NCI-H1417 treated with DMSO at 0.1 percent for 48 hours (cell line): ENCODE data around the gene C10orf90.

Experiments used
- DNase-seq: peaks from one replicate; lab custom pipeline; 2025; lab: John Stamatoyannopoulos, UW

The C10orf90 gene

GRCh38 chr10:126674741-126675515 lies 4.4 kb upstream of the C10orf90 start:
- DNase-seq, result no peak

GRCh38 chr10:126673565-126673964 lies 3.1 kb upstream of the C10orf90 start:
- DNase-seq, result no peak

GRCh38 chr10:126671402-126671975 lies 996 bp upstream of the C10orf90 start:
- DNase-seq, result no peak

- DNase-seq, result no peak
Observed at GRCh38 chr10:126670895-126671261, 385 bp upstream of the C10orf90 start.

GRCh38 chr10:126669168-126669567 lies 1.3 kb downstream of the C10orf90 start:
- DNase-seq, result no peak

GRCh38 chr10:126668505-126668904 lies 2.0 kb downstream of the C10orf90 start:
- no peak for DNase-seq

GRCh38 chr10:126667568-126667967 lies 2.9 kb downstream of the C10orf90 start:
- DNase-seq, result no peak

GRCh38 chr10:126665207-126665606 lies 5.3 kb downstream of the C10orf90 start:
- DNase-seq, result no peak

- no peak for DNase-seq
Observed at GRCh38 chr10:126663880-126664279, 6.6 kb downstream of the C10orf90 start.

GRCh38 chr10:126663328-126663727 lies 7.2 kb downstream of the C10orf90 start:
- no peak for DNase-seq

- no peak for DNase-seq
Observed at GRCh38 chr10:126661841-126662515, 8.5 kb downstream of the C10orf90 start.

- no peak for DNase-seq
Observed at GRCh38 chr10:126661356-126661755, 9.1 kb downstream of the C10orf90 start.

- DNase-seq, result no peak
Observed at GRCh38 chr10:126659750-126660149, 10.7 kb downstream of the C10orf90 start.

- no peak for DNase-seq
Observed at GRCh38 chr10:126658928-126659327, 11.6 kb downstream of the C10orf90 start.

- DNase-seq, result no peak
Observed at GRCh38 chr10:126654579-126654978, 15.9 kb downstream of the C10orf90 start.

- no peak for DNase-seq
Observed at GRCh38 chr10:126651467-126651866, 19.0 kb downstream of the C10orf90 start.

GRCh38 chr10:126650161-126650560 lies 20.3 kb downstream of the C10orf90 start:
- DNase-seq, result no peak

- DNase-seq, result no peak
Observed at GRCh38 chr10:126647116-126647515, 23.4 kb downstream of the C10orf90 start.

- DNase-seq, result no peak
Observed at GRCh38 chr10:126646110-126646509, 24.4 kb downstream of the C10orf90 start.

GRCh38 chr10:126640401-126640800 lies 30.1 kb downstream of the C10orf90 start:
- DNase-seq, result no peak

- no peak for DNase-seq
Observed at GRCh38 chr10:126639084-126639483, 31.4 kb downstream of the C10orf90 start.

GRCh38 chr10:126638542-126638941 lies 32.0 kb downstream of the C10orf90 start:
- no peak for DNase-seq

GRCh38 chr10:126637501-126637900 lies 33.0 kb downstream of the C10orf90 start:
- no peak for DNase-seq
